Limb (tissue), 2 donors: ENCODE measurements around the gene NPAS3.

Experiments used
- DNase-seq, 2 donors: peaks; one replicate each; pipeline ENCODE4 v3.0.0-alpha.2; 2016; ENCODE audit errors: extremely low spot score in 2 of 2

NPAS3 gene

GRCh38 chr14:33569821-33570687 is 631.4 kb downstream of the NPAS3 start:
- no peak for DNase-seq

GRCh38 chr14:33570694-33571310 is 632.1 kb downstream of the NPAS3 start:
- no peak for DNase-seq

GRCh38 chr14:33573301-33573880 is 634.7 kb downstream of the NPAS3 start:
- no peak for DNase-seq

GRCh38 chr14:33576014-33576413 is 637.3 kb downstream of the NPAS3 start:
- no peak for DNase-seq

- DNase-seq, result no peak
These were observed 640.0 kb downstream of the NPAS3 start for GRCh38 chr14:33578461-33579216.

- no peak for DNase-seq
These were observed 641.6 kb downstream of the NPAS3 start for GRCh38 chr14:33580231-33580749.

- DNase-seq, result no peak
These were observed 642.2 kb downstream of the NPAS3 start for GRCh38 chr14:33580841-33581240.

GRCh38 chr14:33584697-33585096 is 646.0 kb downstream of the NPAS3 start:
- DNase-seq, result no peak

GRCh38 chr14:33586806-33587205 is 648.1 kb downstream of the NPAS3 start:
- no peak for DNase-seq

GRCh38 chr14:33587791-33588190 is 649.1 kb downstream of the NPAS3 start:
- no peak for DNase-seq

- no peak for DNase-seq
These were observed 650.1 kb downstream of the NPAS3 start for GRCh38 chr14:33588771-33589170.

GRCh38 chr14:33589334-33589733 is 650.7 kb downstream of the NPAS3 start:
- no peak for DNase-seq

GRCh38 chr14:33590891-33591630 is 652.4 kb downstream of the NPAS3 start:
- no peak for DNase-seq

GRCh38 chr14:33592297-33592696 is 653.6 kb downstream of the NPAS3 start:
- no peak for DNase-seq

GRCh38 chr14:33596211-33597080 is 657.8 kb downstream of the NPAS3 start:
- no peak for DNase-seq

- DNase-seq, result no peak
These were observed 659.9 kb downstream of the NPAS3 start for GRCh38 chr14:33598582-33598981.

GRCh38 chr14:33602396-33602795 is 663.7 kb downstream of the NPAS3 start:
- no peak for DNase-seq

GRCh38 chr14:33606591-33606990 is 667.9 kb downstream of the NPAS3 start:
- no peak for DNase-seq

- DNase-seq, result no peak
These were observed 670.9 kb downstream of the NPAS3 start for GRCh38 chr14:33609582-33609981.

- no peak for DNase-seq
These were observed 671.4 kb downstream of the NPAS3 start for GRCh38 chr14:33610121-33610520.
